ENCODE results near the gene IFNG. TPM values are rescaled to one million over a fixed set of nuclear protein-coding genes. Genes with fewer than 3 reads are reported as not detected.
"Not testable (repeated sequence)": the region's sequence is repeated elsewhere in the genome, so short reads cannot be mapped to it uniquely, and the experiment has no call there.

Gene IFNG
- total and polyA plus RNA-seq, 2 donors from 2014 or later = not detected

DNA sequence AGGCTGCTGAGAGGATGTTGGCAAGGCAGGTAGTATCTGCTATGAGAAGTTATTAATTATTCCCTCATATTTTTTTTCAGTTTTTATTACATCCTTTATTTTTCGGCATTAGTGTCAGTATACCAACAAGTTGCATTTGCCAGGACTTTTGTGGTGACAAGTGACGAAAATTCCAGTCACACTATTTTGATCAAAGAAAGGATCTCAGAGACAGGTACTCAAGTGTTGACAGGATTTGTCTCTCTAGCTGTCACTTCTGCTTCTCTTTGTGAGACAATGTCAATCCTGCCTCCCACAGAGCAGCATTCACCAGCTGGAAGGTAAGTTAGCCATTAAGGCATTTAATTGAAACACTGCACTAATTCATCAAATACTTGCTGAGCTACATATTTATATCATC is 18.0 kb upstream of the IFNG start:
- no peak for DNase-seq
- Histone ChIP-seq H3K36me3 (ENCODE audit: control insufficient read depth in 2 of 3, insufficient read depth in 3 of 3, low read length in 3 of 3) (no peaks in the 10 kb centered on the region), H3K4me1 (ENCODE audit: control insufficient read depth in 2 of 3, insufficient read depth in 2 of 3, low read depth in 1 of 3, low read length in 3 of 3) (no peaks in the 10 kb centered on the region), H3K9me3 (ENCODE audit: control insufficient read depth in 2 of 3, insufficient read depth in 1 of 3, low read length in 3 of 3) (no peaks in the 10 kb centered on the region), H3K4me3 (ENCODE audit: low read length in 3 of 3) (no peak overlapping the region), H3K27me3 (ENCODE audit: control insufficient read depth, insufficient read depth, low read length) (no peaks in the 10 kb centered on the region), H3K9ac (ENCODE audit: low read length in 3 of 3) (no peak overlapping the region), H3K27ac (ENCODE audit: low read depth in 2 of 2, low read length in 2 of 2) (no peak overlapping the region)
- FAIRE-seq = no peak
- intact Hi-C loops (cut with DNase I) = no loop called here
- TF ChIP-seq, protein P1, sequence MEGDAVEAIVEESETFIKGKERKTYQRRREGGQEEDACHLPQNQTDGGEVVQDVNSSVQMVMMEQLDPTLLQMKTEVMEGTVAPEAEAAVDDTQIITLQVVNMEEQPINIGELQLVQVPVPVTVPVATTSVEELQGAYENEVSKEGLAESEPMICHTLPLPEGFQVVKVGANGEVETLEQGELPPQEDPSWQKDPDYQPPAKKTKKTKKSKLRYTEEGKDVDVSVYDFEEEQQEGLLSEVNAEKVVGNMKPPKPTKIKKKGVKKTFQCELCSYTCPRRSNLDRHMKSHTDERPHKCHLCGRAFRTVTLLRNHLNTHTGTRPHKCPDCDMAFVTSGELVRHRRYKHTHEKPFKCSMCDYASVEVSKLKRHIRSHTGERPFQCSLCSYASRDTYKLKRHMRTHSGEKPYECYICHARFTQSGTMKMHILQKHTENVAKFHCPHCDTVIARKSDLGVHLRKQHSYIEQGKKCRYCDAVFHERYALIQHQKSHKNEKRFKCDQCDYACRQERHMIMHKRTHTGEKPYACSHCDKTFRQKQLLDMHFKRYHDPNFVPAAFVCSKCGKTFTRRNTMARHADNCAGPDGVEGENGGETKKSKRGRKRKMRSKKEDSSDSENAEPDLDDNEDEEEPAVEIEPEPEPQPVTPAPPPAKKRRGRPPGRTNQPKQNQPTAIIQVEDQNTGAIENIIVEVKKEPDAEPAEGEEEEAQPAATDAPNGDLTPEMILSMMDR (IDR thresholded peaks at IDR 0.05; ENCODE audit: borderline replicate concordance, extremely low read depth, insufficient read depth) = no peak

- FAIRE-seq (no peak), DNase-seq (no peak)
- Histone ChIP-seq H3K27ac (ENCODE audit: low read depth in 2 of 2, low read length in 2 of 2) (no peak overlapping the region), H3K4me1 (ENCODE audit: control insufficient read depth in 2 of 3, insufficient read depth in 2 of 3, low read depth in 1 of 3, low read length in 3 of 3) (no peaks in the 10 kb centered on the region), H3K36me3 (ENCODE audit: control insufficient read depth in 2 of 3, insufficient read depth in 3 of 3, low read length in 3 of 3) (no peaks in the 10 kb centered on the region), H3K9me3 (ENCODE audit: control insufficient read depth in 2 of 3, insufficient read depth in 1 of 3, low read length in 3 of 3) (no peaks in the 10 kb centered on the region), H3K9ac (ENCODE audit: low read length in 3 of 3) (no peak overlapping the region), H3K27me3 (ENCODE audit: control insufficient read depth, insufficient read depth, low read length) (no peaks in the 10 kb centered on the region), H3K4me3 (ENCODE audit: low read length in 3 of 3) (no peak overlapping the region)
- TF ChIP-seq, protein P1 (IDR thresholded peaks at IDR 0.05; ENCODE audit: borderline replicate concordance, extremely low read depth, insufficient read depth) = no peak
- intact Hi-C loops (cut with DNase I) = no loop called here
Measured at GRCh38 chr12:68176257-68176656, 16.7 kb upstream of the IFNG start.

- intact Hi-C loops (cut with DNase I) = no loop called here
- no peak for FAIRE-seq
- no peak overlapping the region for H3K27ac ChIP-seq (ENCODE audit: low read depth in 2 of 2, low read length in 2 of 2)
- H3K9me3 ChIP-seq (ENCODE audit: control insufficient read depth in 2 of 3, insufficient read depth in 1 of 3, low read length in 3 of 3) = no peaks in the 10 kb centered on the region
- no peaks in the 10 kb centered on the region for H3K4me1 ChIP-seq (ENCODE audit: control insufficient read depth in 2 of 3, insufficient read depth in 2 of 3, low read depth in 1 of 3, low read length in 3 of 3)
- no peak overlapping the region for H3K4me3 ChIP-seq (ENCODE audit: low read length in 3 of 3)
- H3K36me3 ChIP-seq (ENCODE audit: control insufficient read depth in 2 of 3, insufficient read depth in 3 of 3, low read length in 3 of 3) = no peaks in the 10 kb centered on the region
- H3K27me3 ChIP-seq (ENCODE audit: control insufficient read depth, insufficient read depth, low read length) = no peaks in the 10 kb centered on the region
- no peak overlapping the region for H3K9ac ChIP-seq (ENCODE audit: low read length in 3 of 3)
- TF ChIP-seq, protein P1 (IDR thresholded peaks at IDR 0.05; ENCODE audit: borderline replicate concordance, extremely low read depth, insufficient read depth) = no peak
- DNase-seq = no peak
Measured at GRCh38 chr12:68175557-68176061, 16.1 kb upstream of the IFNG start.

- H3K27ac ChIP-seq (ENCODE audit: low read depth in 2 of 2, low read length in 2 of 2); FAIRE-seq; H3K4me3 ChIP-seq (ENCODE audit: low read length in 3 of 3); intact Hi-C loops (cut with DNase I); H3K36me3 ChIP-seq (ENCODE audit: control insufficient read depth in 2 of 3, insufficient read depth in 3 of 3, low read length in 3 of 3); H3K9ac ChIP-seq (ENCODE audit: low read length in 3 of 3); H3K9me3 ChIP-seq (ENCODE audit: control insufficient read depth in 2 of 3, insufficient read depth in 1 of 3, low read length in 3 of 3); H3K27me3 ChIP-seq (ENCODE audit: control insufficient read depth, insufficient read depth, low read length); DNase-seq; H3K4me1 ChIP-seq (ENCODE audit: control insufficient read depth in 2 of 3, insufficient read depth in 2 of 3, low read depth in 1 of 3, low read length in 3 of 3): not testable (repeated sequence)
Measured at GRCh38 chr12:68174761-68175160, 15.2 kb upstream of the IFNG start.
